KMS-11 (cell line): ENCODE data around the gene ACOX2.

Experiments
- H2AFZ ChIP-seq: fragments of 200-600 bp; sonication (generic); 2 replicates; pipeline ENCODE4 v1.6.1; 2016; ENCODE audit warnings: antibody characterized with exemption, mixed run types, low read depth
- H3K27ac ChIP-seq: fragments of 200-600 bp; sonication (generic); 2 replicates; pipeline ENCODE4 v1.6.1; 2016; ENCODE audit warnings: mild to moderate bottlenecking, mixed run types
- H3K27me3 ChIP-seq: fragments of 200-600 bp; sonication (generic); 2 replicates; pipeline ENCODE4 v1.6.1; 2017; ENCODE audit warnings: mild to moderate bottlenecking, low read depth, mixed run types, moderate library complexity; ENCODE audit not compliant: insufficient read depth
- H3K36me3 ChIP-seq: fragments of 200-600 bp; sonication (generic); 2 replicates; pipeline ENCODE4 v1.6.1; 2017; ENCODE audit warnings: mild to moderate bottlenecking, mixed run types; ENCODE audit not compliant: insufficient read depth
- H3K4me1 ChIP-seq: fragments of 200-600 bp; sonication (generic); 2 replicates; pipeline ENCODE4 v1.6.1; 2016; ENCODE audit warnings: mild to moderate bottlenecking, low read depth, mixed run types; ENCODE audit not compliant: poor library complexity, severe bottlenecking
- H3K4me2 ChIP-seq: fragments of 200-600 bp; sonication (generic); 2 replicates; pipeline ENCODE4 v1.7.0; 2016; ENCODE audit warnings: mild to moderate bottlenecking, mixed run types
- H3K4me3 ChIP-seq: fragments of 200-600 bp; sonication (generic); IDR thresholded peaks from 2 replicates; pipeline ENCODE4 v1.6.1; 2017; ENCODE audit warnings: low read depth, low read length, mixed read lengths; ENCODE audit not compliant: insufficient read depth
- H3K79me2 ChIP-seq: fragments of 200-600 bp; sonication (generic); 2 replicates; pipeline ENCODE4 v1.6.1; 2016; ENCODE audit warnings: low read depth, mixed run types; ENCODE audit not compliant: insufficient read depth
- H3K9ac ChIP-seq: fragments of 200-600 bp; sonication (generic); 2 replicates; pipeline ENCODE4 v1.6.1; 2016; ENCODE audit warnings: mild to moderate bottlenecking, mixed run types
- H4K20me1 ChIP-seq: fragments of 200-600 bp; sonication (generic); 2 replicates; pipeline ENCODE4 v1.6.1; 2016; ENCODE audit warnings: mild to moderate bottlenecking, mixed run types; ENCODE audit not compliant: insufficient read depth
- TF ChIP-seq, protein P1 (sequence below): fragments of 200-600 bp; sonication (generic); conservative IDR thresholded peaks from 2 replicates; pipeline ENCODE4 v1.6.1; 2017; ENCODE audit warnings: low read depth, mild to moderate bottlenecking, antibody characterized with exemption, low read length, moderate library complexity, mixed read lengths

Gene ACOX2

DNA sequence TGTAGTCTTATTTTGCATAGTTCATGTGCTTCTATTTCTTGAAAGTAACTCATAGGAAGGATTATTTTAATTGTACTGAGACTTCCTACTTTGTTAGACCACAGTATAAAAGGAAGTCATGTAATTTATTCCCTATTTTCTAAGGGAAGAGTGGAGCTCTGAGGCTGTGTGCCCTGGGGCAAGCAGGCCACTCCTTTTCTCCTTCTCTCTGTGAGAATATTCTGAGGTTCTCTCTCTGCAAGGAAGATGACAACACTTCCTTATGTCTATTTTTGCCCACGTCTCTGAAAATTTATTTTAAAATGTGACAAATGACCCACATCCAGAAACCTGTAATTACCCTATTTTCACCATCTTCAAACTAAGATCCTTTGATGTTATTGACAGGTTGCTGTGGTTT is 34.1 kb downstream of the ACOX2 start:
- Histone ChIP-seq H3K9ac (no peak overlapping the region), H4K20me1 (no peaks in the 10 kb centered on the region), H3K4me3 (no peak overlapping the region), H3K79me2 (no peaks in the 10 kb centered on the region), H3K27me3 (no peaks in the 10 kb centered on the region), H3K4me1 (no peaks in the 10 kb centered on the region), H3K4me2 (no peak overlapping the region), H3K36me3 (no peaks in the 10 kb centered on the region), H2AFZ (no peak overlapping the region), H3K27ac (no peak overlapping the region)
- TF ChIP-seq, protein P1, sequence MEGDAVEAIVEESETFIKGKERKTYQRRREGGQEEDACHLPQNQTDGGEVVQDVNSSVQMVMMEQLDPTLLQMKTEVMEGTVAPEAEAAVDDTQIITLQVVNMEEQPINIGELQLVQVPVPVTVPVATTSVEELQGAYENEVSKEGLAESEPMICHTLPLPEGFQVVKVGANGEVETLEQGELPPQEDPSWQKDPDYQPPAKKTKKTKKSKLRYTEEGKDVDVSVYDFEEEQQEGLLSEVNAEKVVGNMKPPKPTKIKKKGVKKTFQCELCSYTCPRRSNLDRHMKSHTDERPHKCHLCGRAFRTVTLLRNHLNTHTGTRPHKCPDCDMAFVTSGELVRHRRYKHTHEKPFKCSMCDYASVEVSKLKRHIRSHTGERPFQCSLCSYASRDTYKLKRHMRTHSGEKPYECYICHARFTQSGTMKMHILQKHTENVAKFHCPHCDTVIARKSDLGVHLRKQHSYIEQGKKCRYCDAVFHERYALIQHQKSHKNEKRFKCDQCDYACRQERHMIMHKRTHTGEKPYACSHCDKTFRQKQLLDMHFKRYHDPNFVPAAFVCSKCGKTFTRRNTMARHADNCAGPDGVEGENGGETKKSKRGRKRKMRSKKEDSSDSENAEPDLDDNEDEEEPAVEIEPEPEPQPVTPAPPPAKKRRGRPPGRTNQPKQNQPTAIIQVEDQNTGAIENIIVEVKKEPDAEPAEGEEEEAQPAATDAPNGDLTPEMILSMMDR = no peak

DNA sequence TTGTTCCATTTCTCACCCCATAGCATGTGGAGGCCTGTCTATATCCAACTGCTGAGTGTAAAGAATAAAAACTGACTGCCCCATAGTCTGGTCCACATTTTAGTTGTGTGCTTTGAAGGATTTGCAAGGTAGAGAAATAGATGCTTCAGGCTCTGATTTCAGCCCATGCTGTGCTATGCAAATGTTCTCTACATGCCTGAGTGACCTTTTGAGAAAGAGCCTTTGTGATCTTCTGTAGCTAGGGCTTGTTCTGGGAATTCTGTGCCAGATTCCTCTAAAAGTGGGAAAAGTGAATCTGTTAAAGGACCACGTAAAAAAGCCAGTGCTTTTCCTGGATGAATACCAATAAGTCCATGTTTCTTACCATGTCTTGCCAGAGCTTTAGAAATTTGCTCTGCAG is 39.9 kb downstream of the ACOX2 start:
- no peak overlapping the region for H3K4me2 ChIP-seq
- H3K36me3 ChIP-seq = no peaks in the 10 kb centered on the region
- H3K27me3 ChIP-seq = no peaks in the 10 kb centered on the region
- H3K79me2 ChIP-seq = peaks cover 18% of the 10 kb centered on the region; the same call in 1 of the 2 replicates
- H4K20me1 ChIP-seq = no peaks in the 10 kb centered on the region
- TF ChIP-seq, protein P1 = no peak
- no peak overlapping the region for H2AFZ ChIP-seq
- H3K9ac ChIP-seq = no peak overlapping the region
- H3K27ac ChIP-seq = no peak overlapping the region
- H3K4me3 ChIP-seq = no peak overlapping the region
- H3K4me1 ChIP-seq = peaks cover 9% of the 10 kb centered on the region

DNA sequence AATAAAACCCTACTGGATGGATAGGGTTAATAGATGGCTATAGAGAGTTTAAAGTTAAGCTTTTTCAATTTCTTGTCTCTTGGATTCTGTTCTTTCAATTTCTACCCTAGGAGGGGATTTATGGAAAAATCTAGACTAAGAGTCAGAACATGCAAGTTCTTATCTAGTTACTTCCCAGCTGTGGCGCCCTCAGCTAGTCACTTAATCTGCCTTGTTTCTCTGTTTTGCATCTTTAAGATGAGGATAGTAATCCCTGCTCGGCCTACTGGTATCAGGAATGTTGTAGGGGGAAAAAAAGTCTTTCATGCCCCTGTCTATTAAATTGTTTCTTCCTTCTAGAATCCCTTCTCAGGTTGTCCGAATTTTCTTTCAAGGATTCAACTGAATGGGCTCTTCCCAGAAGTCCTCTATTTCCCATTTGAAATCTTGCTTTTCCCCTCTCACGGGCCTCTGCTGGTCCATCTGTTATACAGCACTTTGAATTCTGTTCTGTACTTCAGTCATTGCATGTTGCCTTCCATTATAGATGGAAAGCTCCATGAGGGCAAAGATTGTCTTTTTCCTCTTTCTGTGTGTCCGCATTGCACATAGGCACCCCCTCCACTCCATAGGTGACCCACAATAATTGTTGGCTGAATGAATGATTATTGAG is 40.7 kb downstream of the ACOX2 start:
- H3K4me1 ChIP-seq = peaks cover 9% of the 10 kb centered on the region
- no peak overlapping the region for H3K27ac ChIP-seq
- no peak overlapping the region for H3K4me2 ChIP-seq
- no peaks in the 10 kb centered on the region for H4K20me1 ChIP-seq
- H3K79me2 ChIP-seq = peaks cover 18% of the 10 kb centered on the region; the same call in 1 of the 2 replicates
- H3K4me3 ChIP-seq = no peak overlapping the region
- no peaks in the 10 kb centered on the region for H3K36me3 ChIP-seq
- no peak overlapping the region for H3K9ac ChIP-seq
- no peaks in the 10 kb centered on the region for H3K27me3 ChIP-seq
- TF ChIP-seq, protein P1 = no peak
- no peak overlapping the region for H2AFZ ChIP-seq

DNA sequence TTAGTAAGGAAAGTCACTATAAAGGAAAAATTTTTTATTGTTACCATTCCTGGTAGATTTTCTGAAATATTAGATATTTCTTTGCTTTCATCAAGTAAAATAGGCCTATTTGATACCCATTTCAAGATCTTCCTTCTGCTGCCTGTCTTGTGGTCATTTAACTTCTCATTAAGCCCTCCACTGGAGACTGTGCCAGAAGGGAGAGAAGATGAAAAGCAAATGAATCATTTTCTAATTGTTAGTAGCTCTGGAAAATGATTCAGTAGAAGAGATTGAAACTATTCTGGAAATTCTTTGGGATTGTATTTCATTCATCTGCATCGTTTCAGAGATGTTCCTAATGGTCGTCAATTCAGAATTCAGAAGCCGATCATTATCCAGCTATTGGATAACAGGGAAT is 41.9 kb downstream of the ACOX2 start:
- no peaks in the 10 kb centered on the region for H3K36me3 ChIP-seq
- H3K27me3 ChIP-seq = no peaks in the 10 kb centered on the region
- no peaks in the 10 kb centered on the region for H4K20me1 ChIP-seq
- H3K4me2 ChIP-seq = no peak overlapping the region
- peaks cover 18% of the 10 kb centered on the region; the same call in 1 of the 2 replicates for H3K79me2 ChIP-seq
- no peak overlapping the region for H2AFZ ChIP-seq
- no peak overlapping the region for H3K9ac ChIP-seq
- no peak overlapping the region for H3K27ac ChIP-seq
- H3K4me1 ChIP-seq = peaks cover 9% of the 10 kb centered on the region
- TF ChIP-seq, protein P1 = no peak
- no peak overlapping the region for H3K4me3 ChIP-seq
